Uterus (tissue), 2 donors: Measurements from ENCODE around the gene MAP4K4.

Experiments used
- POLR2A ChIP-seq, 2 donors: fragments of 450-650 bp; IDR thresholded peaks; one replicate each; pipeline ENCODE4 v1.6.1; 2016; ENCODE audit warnings: antibody characterized with exemption in 2 of 2, mild to moderate bottlenecking in 1 of 2, moderate library complexity in 1 of 2
- TF ChIP-seq, protein P1 (sequence below), 4 experiments: fragments of 200-600 bp in 2 of 4; fragments of 450-650 bp in 2 of 4; sonication (generic) in 2 of 4; IDR thresholded peaks; one replicate each; pipeline ENCODE4 v1.5.1; 2016 to 2019; ENCODE audit warnings: antibody characterized with exemption in 4 of 4, mild to moderate bottlenecking in 2 of 4, moderate library complexity in 1 of 4

DNA sequence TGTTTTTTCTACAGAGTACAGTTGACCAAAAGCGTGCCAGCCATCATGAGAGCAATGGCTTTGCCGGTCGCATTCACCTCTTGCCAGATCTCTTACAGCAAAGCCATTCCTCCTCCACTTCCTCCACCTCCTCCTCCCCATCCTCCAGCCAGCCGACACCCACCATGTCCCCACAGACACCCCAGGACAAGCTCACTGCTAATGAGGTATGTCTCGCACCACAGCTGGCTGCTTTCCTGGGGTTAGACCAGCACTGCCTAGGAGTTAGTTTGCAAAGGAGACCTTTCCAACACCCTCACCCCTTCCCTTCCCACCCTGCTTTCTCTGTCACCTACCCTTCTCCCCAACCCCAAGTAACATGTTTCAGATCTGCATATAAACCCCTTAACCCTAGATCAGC is 174.0 kb downstream of the MAP4K4 start:
- TF ChIP-seq, protein P1, sequence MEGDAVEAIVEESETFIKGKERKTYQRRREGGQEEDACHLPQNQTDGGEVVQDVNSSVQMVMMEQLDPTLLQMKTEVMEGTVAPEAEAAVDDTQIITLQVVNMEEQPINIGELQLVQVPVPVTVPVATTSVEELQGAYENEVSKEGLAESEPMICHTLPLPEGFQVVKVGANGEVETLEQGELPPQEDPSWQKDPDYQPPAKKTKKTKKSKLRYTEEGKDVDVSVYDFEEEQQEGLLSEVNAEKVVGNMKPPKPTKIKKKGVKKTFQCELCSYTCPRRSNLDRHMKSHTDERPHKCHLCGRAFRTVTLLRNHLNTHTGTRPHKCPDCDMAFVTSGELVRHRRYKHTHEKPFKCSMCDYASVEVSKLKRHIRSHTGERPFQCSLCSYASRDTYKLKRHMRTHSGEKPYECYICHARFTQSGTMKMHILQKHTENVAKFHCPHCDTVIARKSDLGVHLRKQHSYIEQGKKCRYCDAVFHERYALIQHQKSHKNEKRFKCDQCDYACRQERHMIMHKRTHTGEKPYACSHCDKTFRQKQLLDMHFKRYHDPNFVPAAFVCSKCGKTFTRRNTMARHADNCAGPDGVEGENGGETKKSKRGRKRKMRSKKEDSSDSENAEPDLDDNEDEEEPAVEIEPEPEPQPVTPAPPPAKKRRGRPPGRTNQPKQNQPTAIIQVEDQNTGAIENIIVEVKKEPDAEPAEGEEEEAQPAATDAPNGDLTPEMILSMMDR (IDR thresholded peaks at IDR 0.05), result no peak
- TF ChIP-seq POLR2A (IDR thresholded peaks at IDR 0.05), result no peak
